ENCODE measurements around the gene PIWIL1. TPM values are rescaled to one million over a fixed set of nuclear protein-coding genes. Genes with fewer than 3 reads are reported as not detected.

The PIWIL1 gene
- total and polyA plus RNA-seq, 2 experiments from 2014 or later: not detected

DNA sequence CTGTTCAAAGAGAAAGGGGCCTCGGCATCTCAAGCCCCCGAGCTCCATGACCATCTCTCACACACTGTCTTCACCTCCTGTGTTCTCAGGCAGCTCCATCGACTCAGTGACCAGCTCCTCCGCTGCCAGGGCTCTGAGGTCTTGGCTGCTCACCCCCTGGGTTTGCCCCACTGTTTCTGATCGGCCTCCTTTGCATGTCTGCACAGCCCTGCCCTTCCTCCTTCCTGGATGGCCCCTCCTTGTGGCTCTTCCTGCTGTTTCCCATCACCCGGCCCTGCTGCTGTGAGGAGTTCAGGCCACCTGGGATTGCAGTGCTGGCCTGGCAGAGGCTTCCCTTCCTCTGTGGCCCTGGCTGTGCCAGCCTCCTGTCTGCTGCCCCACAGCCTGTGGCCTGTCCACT is 38.1 kb upstream of the PIWIL1 start:
- Histone ChIP-seq H3K4me3 (no peak overlapping the region), H3K79me2 (replicated peaks; ENCODE audit: insufficient read depth) (no peaks in the 10 kb centered on the region), H3K4me1 (ENCODE audit: insufficient read depth) (no peaks in the 10 kb centered on the region), H3K9me2 (ENCODE audit: insufficient read depth) (0 out of 2 replicates have a peak, but pooled peaks cover 4% of the 10 kb centered on the region), H3K27me3 (ENCODE audit: insufficient read depth) (no peaks in the 10 kb centered on the region), H2AFZ (no peak overlapping the region), H3K4me2 (no peak overlapping the region), H3F3A (replicated peaks; ENCODE audit: low read depth) (no peaks in the 10 kb centered on the region), H3K36me3 (ENCODE audit: insufficient read depth) (no peaks in the 10 kb centered on the region), H4K20me1 (replicated peaks; ENCODE audit: insufficient read depth) (no peaks in the 10 kb centered on the region), H3K27ac (ENCODE audit: low read depth) (no peak overlapping the region)
- no peak for ATAC-seq
- Mint-ChIP-seq H3K4me1 (no peaks in the 10 kb centered on the region), H3K27ac (no peak overlapping the region), H3K27me3 (ENCODE audit: insufficient read depth, low read depth, poor library complexity) (peaks cover 15% of the 10 kb centered on the region), H3K9me3 (peaks cover 100% of the 10 kb centered on the region), H3K36me3 (ENCODE audit: low read depth) (peaks cover 38% of the 10 kb centered on the region), H3K4me3 (no peak overlapping the region)
- TF ChIP-seq JUNB (IDR thresholded peaks at IDR 0.05; ENCODE audit: unreplicated experiment): no peak
- TF ChIP-seq POLR2AphosphoS5 (IDR thresholded peaks at IDR 0.05; ENCODE audit: low read depth): no peak
- no peak for TF ChIP-seq EZH2phosphoT487 (IDR thresholded peaks at IDR 0.05; ENCODE audit: unreplicated experiment)
- DNase-seq (ENCODE audit: low spot score): peak; percentile 23

DNA sequence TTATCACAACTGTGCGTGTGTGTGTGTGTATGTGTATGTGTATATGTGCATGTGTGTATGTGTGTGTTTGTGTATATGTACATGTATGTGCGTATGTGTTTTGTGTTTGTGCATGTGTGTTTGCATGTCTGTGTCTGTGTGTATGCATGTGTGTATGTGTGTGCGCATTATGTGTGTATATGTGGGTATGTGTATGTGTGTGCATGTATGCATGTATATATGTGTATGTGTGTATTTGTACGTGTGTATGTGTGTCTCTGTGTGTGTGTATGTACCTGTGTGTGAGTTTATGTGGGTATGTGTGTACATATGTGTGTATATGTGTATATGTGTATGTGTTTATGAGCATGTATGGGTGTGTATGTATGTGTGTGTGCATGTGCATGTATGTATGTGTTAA is 37.6 kb upstream of the PIWIL1 start:
- Histone ChIP-seq H3F3A (replicated peaks; ENCODE audit: low read depth) (no peaks in the 10 kb centered on the region), H3K9me2 (ENCODE audit: insufficient read depth) (0 out of 2 replicates have a peak, but pooled peaks cover 2% of the 10 kb centered on the region), H3K27ac (ENCODE audit: low read depth) (no peak overlapping the region), H4K20me1 (replicated peaks; ENCODE audit: insufficient read depth) (no peaks in the 10 kb centered on the region), H3K36me3 (ENCODE audit: insufficient read depth) (no peaks in the 10 kb centered on the region), H3K79me2 (replicated peaks; ENCODE audit: insufficient read depth) (no peaks in the 10 kb centered on the region), H3K4me3 (no peak overlapping the region), H2AFZ (no peak overlapping the region), H3K27me3 (ENCODE audit: insufficient read depth) (no peaks in the 10 kb centered on the region), H3K4me1 (ENCODE audit: insufficient read depth) (no peaks in the 10 kb centered on the region), H3K4me2 (no peak overlapping the region)
- peaks cover 15% of the 10 kb centered on the region for H3K27me3 Mint-ChIP-seq (ENCODE audit: insufficient read depth, low read depth, poor library complexity)
- no peak overlapping the region for H3K4me3 Mint-ChIP-seq
- ATAC-seq (no peak), DNase-seq (ENCODE audit: low spot score) (no peak)
- TF ChIP-seq, protein P1, sequence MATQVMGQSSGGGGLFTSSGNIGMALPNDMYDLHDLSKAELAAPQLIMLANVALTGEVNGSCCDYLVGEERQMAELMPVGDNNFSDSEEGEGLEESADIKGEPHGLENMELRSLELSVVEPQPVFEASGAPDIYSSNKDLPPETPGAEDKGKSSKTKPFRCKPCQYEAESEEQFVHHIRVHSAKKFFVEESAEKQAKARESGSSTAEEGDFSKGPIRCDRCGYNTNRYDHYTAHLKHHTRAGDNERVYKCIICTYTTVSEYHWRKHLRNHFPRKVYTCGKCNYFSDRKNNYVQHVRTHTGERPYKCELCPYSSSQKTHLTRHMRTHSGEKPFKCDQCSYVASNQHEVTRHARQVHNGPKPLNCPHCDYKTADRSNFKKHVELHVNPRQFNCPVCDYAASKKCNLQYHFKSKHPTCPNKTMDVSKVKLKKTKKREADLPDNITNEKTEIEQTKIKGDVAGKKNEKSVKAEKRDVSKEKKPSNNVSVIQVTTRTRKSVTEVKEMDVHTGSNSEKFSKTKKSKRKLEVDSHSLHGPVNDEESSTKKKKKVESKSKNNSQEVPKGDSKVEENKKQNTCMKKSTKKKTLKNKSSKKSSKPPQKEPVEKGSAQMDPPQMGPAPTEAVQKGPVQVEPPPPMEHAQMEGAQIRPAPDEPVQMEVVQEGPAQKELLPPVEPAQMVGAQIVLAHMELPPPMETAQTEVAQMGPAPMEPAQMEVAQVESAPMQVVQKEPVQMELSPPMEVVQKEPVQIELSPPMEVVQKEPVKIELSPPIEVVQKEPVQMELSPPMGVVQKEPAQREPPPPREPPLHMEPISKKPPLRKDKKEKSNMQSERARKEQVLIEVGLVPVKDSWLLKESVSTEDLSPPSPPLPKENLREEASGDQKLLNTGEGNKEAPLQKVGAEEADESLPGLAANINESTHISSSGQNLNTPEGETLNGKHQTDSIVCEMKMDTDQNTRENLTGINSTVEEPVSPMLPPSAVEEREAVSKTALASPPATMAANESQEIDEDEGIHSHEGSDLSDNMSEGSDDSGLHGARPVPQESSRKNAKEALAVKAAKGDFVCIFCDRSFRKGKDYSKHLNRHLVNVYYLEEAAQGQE (IDR thresholded peaks at IDR 0.05; ENCODE audit: unreplicated experiment): no peak
- TF ChIP-seq EZH2phosphoT487 (IDR thresholded peaks at IDR 0.05; ENCODE audit: unreplicated experiment): no peak
- no peak for TF ChIP-seq NANOG (IDR thresholded peaks at IDR 0.05; ENCODE audit: borderline replicate concordance)
- TF ChIP-seq, protein P2, sequence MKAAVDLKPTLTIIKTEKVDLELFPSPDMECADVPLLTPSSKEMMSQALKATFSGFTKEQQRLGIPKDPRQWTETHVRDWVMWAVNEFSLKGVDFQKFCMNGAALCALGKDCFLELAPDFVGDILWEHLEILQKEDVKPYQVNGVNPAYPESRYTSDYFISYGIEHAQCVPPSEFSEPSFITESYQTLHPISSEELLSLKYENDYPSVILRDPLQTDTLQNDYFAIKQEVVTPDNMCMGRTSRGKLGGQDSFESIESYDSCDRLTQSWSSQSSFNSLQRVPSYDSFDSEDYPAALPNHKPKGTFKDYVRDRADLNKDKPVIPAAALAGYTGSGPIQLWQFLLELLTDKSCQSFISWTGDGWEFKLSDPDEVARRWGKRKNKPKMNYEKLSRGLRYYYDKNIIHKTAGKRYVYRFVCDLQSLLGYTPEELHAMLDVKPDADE (IDR thresholded peaks at IDR 0.05): no peak
- no peaks in the 10 kb centered on the region for H3K4me1 Mint-ChIP-seq
- no peak overlapping the region for H3K27ac Mint-ChIP-seq
- H3K9me3 Mint-ChIP-seq: peaks cover 100% of the 10 kb centered on the region
- peaks cover 38% of the 10 kb centered on the region for H3K36me3 Mint-ChIP-seq (ENCODE audit: low read depth)
